Muscle of arm (tissue), 12 donors: Measurements from ENCODE around the gene CPB2. TPM values are rescaled to one million over a fixed set of nuclear protein-coding genes. Genes with fewer than 3 reads are reported as not detected.

Experiments used
- polyA plus RNA-seq, 12 donors: library from polyadenylated mRNA; unstranded; fragments of 120-200 nt; gene quantifications; one replicate each; pipeline ENCODE4 v1.2.1, GENCODE V29; 2013; ENCODE audit not compliant: insufficient read length in 12 of 12

CPB2 gene
- polyA plus RNA-seq, 12 donors = 0.11 to 1.4 (median 0.26) TPM; not detected in 6

Other genes starting within 250 kb of the CPB2 start
- 10 to 100 TPM; 37.2 to 69.4 (median 43.5) TPM for gene ZC3H13, start 52.3 kb downstream of the CPB2 start, polyA plus RNA-seq
- gene LCP1, start 77.1 kb upstream of the CPB2 start, polyA plus RNA-seq = 10 to 100 TPM in 6 of 12 donors, 1 to 10 TPM in 5, not detected in 1; 8.2 to 57.8 (median 10.9) TPM
- under 1 TPM in 6 of 12 donors, not detected in 6; 0.08 to 0.18 (median 0.10) TPM for gene LRRC63, start 106.9 kb upstream of the CPB2 start, polyA plus RNA-seq